Measurements from ENCODE around the gene LRP8.
"Not testable (repeated sequence)": the region's sequence is repeated elsewhere in the genome, so short reads cannot be mapped to it uniquely, and the experiment has no call there.

Gene LRP8

DNA sequence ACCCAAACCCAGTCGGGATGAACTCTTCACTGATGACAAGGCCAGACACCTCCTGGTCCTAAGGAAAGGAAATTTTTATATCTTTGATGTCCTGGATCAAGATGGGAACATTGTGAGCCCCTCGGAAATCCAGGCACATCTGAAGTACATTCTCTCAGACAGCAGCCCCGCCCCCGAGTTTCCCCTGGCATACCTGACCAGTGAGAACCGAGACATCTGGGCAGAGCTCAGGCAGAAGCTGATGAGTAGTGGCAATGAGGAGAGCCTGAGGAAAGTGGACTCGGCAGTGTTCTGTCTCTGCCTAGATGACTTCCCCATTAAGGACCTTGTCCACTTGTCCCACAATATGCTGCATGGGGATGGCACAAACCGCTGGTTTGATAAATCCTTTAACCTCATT lies 117.5 kb downstream of the LRP8 start:
- no peak for DNase-seq (ENCODE audit: low spot score)

- DNase-seq (ENCODE audit: low spot score) = no peak
Observed at GRCh38 chr1:53207726-53208125, 120.1 kb downstream of the LRP8 start.

DNA sequence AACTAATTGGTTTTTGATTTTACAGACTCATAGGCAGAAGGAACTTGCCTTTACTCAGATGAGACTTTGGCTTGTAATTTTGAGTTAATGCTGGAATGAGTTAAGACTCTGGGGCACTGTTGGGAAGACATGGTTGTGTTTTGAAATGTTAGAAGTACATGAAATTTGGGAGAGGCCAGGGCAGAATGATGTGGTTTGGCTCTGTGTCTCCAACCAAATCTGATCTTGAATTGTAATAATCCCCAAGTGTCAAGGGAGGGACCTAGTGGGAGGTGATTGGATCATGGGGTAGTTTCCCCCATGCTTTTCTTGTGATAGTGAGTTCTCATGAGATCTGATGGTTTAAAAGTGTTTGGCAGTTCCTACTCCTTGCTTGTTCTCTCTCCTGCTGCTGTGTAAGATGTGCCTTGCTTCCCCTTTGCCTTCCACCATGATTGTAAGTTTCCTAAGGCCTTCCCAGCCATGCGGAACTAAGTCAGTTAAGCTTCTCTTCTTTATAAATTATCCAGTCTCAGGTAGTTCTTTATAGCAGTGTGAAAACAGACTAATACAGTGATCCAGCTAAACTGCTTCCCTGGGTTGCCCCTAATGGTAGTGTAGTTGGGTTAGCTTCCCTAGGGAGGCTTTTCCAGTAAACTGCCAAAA lies 121.0 kb downstream of the LRP8 start:
- no peak for DNase-seq (ENCODE audit: low spot score)

DNA sequence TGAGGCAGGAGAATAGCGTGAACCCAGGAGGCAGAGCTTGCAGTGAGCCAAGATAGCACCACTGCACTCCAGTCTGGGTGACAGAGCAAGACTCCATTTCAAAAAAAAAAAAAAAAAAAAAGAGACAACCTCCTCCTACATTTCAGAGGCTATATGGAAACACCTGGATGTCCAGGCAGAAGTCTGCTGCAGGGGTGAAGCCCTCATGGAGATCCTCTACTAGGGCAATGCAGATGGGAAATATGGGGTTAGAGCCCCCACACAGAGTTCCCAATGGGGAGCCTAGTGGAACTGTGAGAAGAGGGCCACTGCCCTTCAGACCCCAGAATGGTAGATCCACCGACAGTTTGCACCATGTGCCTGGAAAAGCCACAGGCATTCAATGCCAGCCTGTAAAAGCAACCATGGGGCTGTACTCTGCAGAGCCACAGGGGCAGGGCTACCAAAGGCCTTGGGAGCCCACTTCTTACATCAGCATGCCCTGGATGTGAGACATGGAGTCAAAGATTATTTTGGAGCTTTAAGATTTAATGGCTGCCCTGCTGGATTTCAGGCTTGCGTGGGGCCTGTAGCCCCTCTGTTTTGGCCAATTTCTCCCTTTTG lies 121.7 kb downstream of the LRP8 start:
- peak; percentile 16 for DNase-seq (ENCODE audit: low spot score)

GRCh38 chr1:53205496-53205895 lies 122.4 kb downstream of the LRP8 start:
- DNase-seq (ENCODE audit: low spot score) = not testable (repeated sequence)

DNA sequence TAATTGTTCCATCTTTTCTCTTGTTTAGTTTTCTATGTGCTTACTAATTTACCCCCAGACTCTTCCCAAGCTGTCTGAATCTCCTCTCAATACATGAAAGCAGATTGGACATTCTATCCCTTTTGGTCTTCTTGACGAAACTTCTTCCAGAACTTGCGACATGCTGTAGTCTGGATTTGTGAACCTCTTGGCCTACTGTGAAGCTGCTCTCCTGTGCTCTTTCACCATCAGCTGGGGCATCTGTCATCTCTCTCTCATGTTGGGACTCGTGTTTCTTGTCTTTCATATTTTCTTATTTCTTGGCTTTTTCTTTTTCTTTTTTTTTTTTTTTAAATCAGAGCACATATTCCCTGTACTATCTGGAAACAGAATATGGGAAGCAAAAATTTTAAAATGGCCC lies 124.4 kb downstream of the LRP8 start:
- no peak for DNase-seq (ENCODE audit: low spot score)

DNA sequence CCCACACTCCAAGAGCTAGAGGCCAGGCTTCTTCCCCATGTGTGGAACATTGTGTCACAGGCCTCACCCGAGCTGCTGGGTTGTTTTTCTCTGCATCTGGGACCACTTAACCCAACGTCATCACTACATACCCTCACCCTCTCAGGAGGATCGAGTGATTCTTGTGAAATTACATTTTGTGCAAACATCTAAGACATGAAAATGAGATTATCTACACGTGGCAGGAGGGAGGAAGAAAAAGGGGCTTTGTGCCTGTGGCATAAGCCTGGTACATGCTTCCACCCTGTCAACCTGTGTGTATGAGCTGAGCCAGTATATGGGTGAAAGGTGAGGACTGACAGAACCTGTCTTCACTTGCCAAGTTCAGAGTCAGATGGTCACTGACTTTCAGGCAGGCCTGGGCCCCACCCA lies 129.6 kb downstream of the LRP8 start:
- no peak for DNase-seq (ENCODE audit: low spot score)

GRCh38 chr1:53197291-53198200 lies 130.3 kb downstream of the LRP8 start:
- DNase-seq (ENCODE audit: low spot score) = no peak

- peak; percentile 94 for DNase-seq (ENCODE audit: low spot score)
Observed at GRCh38 chr1:53196485-53197290, 131.2 kb downstream of the LRP8 start, which contains the start of gene CPT2. CPT2 (plus strand) TSS chr1:53196824; CDS start chr1:53196944, 120 bp downstream.

- DNase-seq (ENCODE audit: low spot score) = peak; percentile 15
Observed at GRCh38 chr1:53196017-53196484, 131.8 kb downstream of the LRP8 start.

DNA sequence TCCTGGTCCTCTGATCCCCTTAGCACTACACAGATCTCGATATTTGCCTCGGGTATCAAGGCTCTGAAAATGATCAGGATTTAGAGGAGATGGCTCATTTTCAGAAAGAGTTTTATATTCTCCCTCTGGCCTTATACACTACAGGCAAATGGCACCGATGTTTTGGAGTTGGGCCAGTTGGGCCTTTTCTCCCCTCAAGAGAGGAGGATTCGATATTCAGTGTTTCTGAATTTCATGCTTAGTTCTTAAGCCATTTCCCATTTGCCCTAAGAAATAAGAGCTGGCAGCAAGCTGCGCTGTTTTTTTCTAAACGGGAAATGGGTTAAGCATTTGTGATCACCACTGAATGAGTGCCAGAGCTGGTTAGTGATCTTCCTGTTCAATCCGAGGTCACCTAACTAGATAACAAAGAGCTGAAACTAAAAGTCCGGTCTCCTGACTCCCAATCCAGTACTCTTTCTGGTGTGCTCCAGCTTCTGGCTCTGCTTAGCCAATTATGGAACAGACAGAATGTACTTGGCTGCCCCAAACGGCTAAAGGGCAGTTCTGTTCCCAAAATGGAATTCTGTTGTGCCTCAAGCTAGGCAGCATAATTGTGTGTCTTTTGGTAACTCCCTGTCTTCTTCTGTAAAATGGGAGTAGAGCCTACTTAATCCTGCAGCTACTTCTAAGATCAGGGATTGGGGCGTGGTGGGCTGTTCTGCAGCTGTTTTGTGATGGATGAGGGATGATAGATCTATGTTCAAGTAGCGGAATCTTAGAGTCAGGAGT lies 132.4 kb downstream of the LRP8 start:
- no peak for DNase-seq (ENCODE audit: low spot score)
